Kidney epithelial cell (primary cell): Measurements from ENCODE around the gene ZNF330. TPM values are rescaled to one million over a fixed set of nuclear protein-coding genes. Genes with fewer than 3 reads are reported as not detected.

Source experiments
- DNase-seq: peaks from one replicate; pipeline ENCODE4 v3.0.0-alpha.2; 2010; ENCODE audit warnings: low read depth
- H3K27me3 ChIP-seq: 2 replicates; pipeline ENCODE4 v1.6.0; 2011; ENCODE audit warnings: low read length; ENCODE audit not compliant: control insufficient read depth, insufficient read depth
- H3K36me3 ChIP-seq: 2 replicates; pipeline ENCODE4 v1.5.1; 2011; ENCODE audit warnings: low read length; ENCODE audit not compliant: control insufficient read depth, insufficient read depth
- H3K4me3 ChIP-seq: 2 replicates; pipeline ENCODE4 v1.5.1; 2011; ENCODE audit warnings: low read depth, mild to moderate bottlenecking, control low read depth, low read length
- total RNA-seq: library from RNA; depleted of rRNA; stranded (reverse); fragments of >200 nt; gene quantifications from 2 replicates; pipeline ENCODE4 v1.2.3, GENCODE V29; 2015
- TF ChIP-seq, protein P1 (sequence below): IDR thresholded peaks from 2 replicates; pipeline ENCODE4 v1.5.1; 2011; ENCODE audit warnings: mild to moderate bottlenecking, moderate library complexity, low read length, control low read depth, inconsistent platforms; ENCODE audit not compliant: insufficient read depth, poor library complexity, severe bottlenecking

ZNF330 gene
- total RNA-seq, 1 donor from 2014 or later = 21.5 TPM

- TF ChIP-seq, protein P1, sequence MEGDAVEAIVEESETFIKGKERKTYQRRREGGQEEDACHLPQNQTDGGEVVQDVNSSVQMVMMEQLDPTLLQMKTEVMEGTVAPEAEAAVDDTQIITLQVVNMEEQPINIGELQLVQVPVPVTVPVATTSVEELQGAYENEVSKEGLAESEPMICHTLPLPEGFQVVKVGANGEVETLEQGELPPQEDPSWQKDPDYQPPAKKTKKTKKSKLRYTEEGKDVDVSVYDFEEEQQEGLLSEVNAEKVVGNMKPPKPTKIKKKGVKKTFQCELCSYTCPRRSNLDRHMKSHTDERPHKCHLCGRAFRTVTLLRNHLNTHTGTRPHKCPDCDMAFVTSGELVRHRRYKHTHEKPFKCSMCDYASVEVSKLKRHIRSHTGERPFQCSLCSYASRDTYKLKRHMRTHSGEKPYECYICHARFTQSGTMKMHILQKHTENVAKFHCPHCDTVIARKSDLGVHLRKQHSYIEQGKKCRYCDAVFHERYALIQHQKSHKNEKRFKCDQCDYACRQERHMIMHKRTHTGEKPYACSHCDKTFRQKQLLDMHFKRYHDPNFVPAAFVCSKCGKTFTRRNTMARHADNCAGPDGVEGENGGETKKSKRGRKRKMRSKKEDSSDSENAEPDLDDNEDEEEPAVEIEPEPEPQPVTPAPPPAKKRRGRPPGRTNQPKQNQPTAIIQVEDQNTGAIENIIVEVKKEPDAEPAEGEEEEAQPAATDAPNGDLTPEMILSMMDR = no peak
- no peaks in the 10 kb centered on the region for H3K27me3 ChIP-seq
- no peak for DNase-seq
- no peak overlapping the region for H3K4me3 ChIP-seq
- no peaks in the 10 kb centered on the region for H3K36me3 ChIP-seq
Measured at GRCh38 chr4:141192564-141192963, 28.1 kb upstream of the ZNF330 start.

DNA sequence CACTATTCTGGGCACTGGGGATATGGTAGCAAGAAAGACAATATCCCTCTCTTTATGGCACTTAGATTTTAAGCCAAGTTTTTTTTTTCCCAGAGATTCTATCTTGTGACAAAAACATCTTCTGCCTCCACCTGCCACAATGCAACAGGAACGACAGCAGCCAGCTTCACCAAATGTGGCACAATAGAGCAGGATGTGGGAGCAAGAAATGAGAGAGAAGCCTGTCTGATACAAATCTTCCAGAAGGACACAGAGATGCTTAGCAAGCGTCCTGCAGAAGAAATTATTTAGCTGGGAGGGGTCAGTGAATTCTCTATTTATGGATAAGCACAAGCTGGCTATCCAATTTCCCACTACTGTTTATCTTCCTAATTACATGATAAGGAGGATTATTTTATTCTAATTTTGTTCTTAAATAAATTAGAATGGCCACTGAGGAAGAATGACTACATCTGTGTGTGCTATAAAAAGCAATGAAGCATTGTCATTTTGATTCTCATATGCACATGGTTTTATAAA, 27.1 kb upstream of the ZNF330 start:
- Histone ChIP-seq H3K27me3 (no peaks in the 10 kb centered on the region), H3K36me3 (no peaks in the 10 kb centered on the region), H3K4me3 (no peak overlapping the region)
- no peak for DNase-seq
- TF ChIP-seq, protein P1 = no peak

GRCh38 chr4:141195095-141195707, 25.5 kb upstream of the ZNF330 start:
- TF ChIP-seq, protein P1 = no peak
- no peak overlapping the region for H3K4me3 ChIP-seq
- DNase-seq = no peak
- H3K36me3 ChIP-seq = no peaks in the 10 kb centered on the region
- H3K27me3 ChIP-seq = no peaks in the 10 kb centered on the region

DNA sequence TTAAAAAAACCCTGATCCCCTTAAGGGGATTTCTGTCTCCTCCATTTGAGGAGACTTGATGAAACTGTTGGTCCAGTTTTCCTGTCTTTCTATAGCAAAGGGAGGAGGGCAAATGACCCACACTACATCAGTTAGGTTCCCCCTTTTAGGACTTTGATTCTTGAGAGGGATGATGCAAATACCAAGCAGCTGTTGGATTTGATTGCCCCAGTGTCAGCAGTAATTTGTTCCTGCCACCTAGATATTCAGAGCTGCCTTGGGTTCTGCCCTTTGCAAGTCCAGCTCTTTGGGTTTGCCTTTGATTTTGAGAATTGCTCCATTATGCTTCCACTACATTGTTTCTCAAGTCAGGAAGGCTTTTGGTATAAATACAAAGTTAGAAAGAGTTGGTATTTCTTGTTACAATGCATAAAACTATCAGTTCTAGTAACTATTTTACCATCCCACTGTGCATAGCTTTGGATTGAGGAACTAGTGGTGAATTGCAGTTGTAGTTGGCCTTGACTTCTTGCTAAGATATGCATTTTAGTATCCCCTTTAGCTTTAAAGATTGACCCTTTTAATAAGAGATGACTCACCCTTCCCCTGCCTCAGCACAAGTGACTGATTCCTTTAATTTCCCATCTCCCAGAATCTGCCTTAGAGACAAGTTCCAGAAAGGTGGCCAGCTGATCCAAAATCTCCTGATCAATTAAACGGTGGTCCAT, 24.3 kb upstream of the ZNF330 start:
- no peak for DNase-seq
- H3K36me3 ChIP-seq = no peaks in the 10 kb centered on the region
- no peak overlapping the region for H3K4me3 ChIP-seq
- no peaks in the 10 kb centered on the region for H3K27me3 ChIP-seq
- TF ChIP-seq, protein P1 = no peak

DNA sequence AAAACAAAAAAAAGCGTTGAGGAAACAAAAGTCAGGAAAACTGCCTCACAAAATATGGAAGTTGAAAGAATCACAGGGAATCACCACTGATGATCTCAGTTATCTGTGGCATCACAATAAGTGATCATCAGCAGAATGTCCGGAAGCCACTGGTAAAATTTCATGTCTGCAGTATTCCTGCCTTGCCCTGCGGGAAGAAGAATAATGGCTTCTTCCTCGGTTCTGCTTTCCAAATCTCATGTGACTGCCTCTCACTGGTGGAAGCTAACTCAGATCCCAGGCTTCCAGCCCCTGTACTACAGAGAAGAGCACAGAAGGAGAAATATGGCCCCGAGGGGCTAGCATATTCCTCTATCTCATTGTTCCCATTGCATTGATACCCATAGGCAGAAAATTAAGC, 12.7 kb upstream of the ZNF330 start:
- no peak overlapping the region for H3K4me3 ChIP-seq
- H3K27me3 ChIP-seq = no peaks in the 10 kb centered on the region
- H3K36me3 ChIP-seq = no peaks in the 10 kb centered on the region
- DNase-seq = no peak
- TF ChIP-seq, protein P1 = no peak
